ENCODE measurements around the gene DNAH14. TPM values are rescaled to one million over a fixed set of nuclear protein-coding genes. Genes with fewer than 3 reads are reported as not detected.

The DNAH14 gene
- total and polyA plus RNA-seq, 2 of the 8 experiments (the other 6 are each of a cell fraction or from before 2014, with no cell fraction given): 8.4 to 40.7 TPM

DNA sequence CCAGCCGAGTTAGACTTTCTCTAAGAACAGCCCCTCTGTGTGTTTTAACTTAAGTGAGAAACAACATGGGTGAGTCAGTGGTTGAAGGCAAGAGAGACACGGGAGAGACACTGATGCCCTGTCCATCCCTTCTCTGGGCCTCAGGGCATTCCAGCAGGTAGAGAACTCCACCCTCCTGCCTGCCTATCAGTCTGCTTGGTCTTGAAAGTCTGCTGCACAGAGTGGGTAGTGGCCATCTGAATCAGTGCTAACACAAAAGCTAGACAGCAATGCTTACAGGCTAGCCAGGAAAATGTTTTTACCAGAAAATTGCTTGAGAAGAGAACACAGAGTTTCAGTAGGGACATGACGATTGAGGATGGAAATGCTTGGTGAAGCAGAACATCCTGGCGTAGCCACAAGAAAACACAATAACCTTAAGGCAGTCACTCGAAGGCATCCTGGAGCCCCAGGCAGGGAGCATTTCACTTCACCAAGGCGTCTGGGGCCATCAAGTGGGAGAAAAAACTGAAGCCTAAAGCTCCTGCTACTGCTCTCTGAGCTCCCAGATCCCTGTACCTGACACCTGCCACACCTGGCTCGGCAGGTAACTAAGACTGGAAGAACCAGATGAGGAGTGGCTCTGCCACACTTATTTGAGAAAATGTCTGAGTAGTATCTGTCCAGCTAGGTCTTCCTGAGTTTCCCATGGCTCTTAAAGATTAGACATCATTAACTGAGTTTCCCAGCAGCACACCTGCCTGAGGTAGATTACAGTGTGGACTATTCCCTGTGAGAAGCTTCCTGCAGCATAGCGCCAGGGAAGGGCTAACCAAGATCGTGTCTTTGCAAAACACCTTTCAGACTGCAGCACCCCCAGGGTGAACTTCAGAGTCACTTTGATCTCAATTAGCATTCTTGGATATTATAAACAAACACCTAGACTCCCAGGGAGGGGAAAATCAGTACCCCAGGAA lies 516.4 kb downstream of the DNAH14 start (continued):
- TF ChIP-seq ASH2L (IDR thresholded peaks at IDR 0.05; ENCODE audit: low read length) (no peak), YY1 (IDR thresholded peaks at IDR 0.05; ENCODE audit: low read depth, low read length) (no peak), PHF8 (conservative IDR thresholded peaks at IDR 0.05; ENCODE audit: low read depth, low read length) (no peak), CBX8 (IDR thresholded peaks at IDR 0.05; ENCODE audit: borderline replicate concordance, low read depth, low read length) (no peak), POLR2AphosphoS5 (IDR thresholded peaks at IDR 0.05; ENCODE audit: low read depth, low read length) (no peak), CREB1 (IDR thresholded peaks at IDR 0.05) (no peak), NANOG (IDR thresholded peaks at IDR 0.05; ENCODE audit: insufficient read depth, low read depth, low read length, poor library complexity, severe bottlenecking) (no peak), SIX5 (IDR thresholded peaks at IDR 0.05; ENCODE audit: low read depth, low read length) (no peak)
- TF ChIP-seq, protein P1, sequence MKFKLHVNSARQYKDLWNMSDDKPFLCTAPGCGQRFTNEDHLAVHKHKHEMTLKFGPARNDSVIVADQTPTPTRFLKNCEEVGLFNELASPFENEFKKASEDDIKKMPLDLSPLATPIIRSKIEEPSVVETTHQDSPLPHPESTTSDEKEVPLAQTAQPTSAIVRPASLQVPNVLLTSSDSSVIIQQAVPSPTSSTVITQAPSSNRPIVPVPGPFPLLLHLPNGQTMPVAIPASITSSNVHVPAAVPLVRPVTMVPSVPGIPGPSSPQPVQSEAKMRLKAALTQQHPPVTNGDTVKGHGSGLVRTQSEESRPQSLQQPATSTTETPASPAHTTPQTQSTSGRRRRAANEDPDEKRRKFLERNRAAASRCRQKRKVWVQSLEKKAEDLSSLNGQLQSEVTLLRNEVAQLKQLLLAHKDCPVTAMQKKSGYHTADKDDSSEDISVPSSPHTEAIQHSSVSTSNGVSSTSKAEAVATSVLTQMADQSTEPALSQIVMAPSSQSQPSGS (IDR thresholded peaks at IDR 0.05; ENCODE audit: low read length): no peak

Data from H1 (cell line).